Measurements from ENCODE around the gene ROBO3.

The ROBO3 gene

DNA sequence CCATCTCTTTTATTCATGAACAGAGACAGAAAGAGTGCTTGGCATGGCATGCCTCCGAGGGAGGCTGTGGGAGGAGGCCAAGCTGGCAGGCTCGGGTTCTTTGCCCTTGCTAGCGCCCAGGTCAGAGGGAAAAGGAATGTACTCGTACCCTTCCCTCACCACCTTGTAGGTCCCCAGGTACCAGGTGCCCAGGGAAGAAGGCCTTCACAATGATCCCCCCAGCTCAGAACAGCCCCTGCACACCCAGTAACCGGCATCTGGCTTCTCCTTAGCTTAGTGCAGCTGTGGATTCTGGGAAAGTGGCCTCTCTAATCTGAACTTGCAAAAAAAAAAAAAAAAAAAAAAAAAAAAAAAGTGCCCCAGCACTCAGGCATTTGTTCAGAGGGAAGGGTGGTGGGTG is 55.1 kb downstream of the ROBO3 start:
- no peaks in the 10 kb centered on the region for H3K36me3 ChIP-seq (ENCODE audit: control insufficient read depth in 2 of 2, insufficient read depth in 1 of 2, low read length in 2 of 2)
- H3K9me3 ChIP-seq (ENCODE audit: control insufficient read depth, insufficient read depth, low read depth, low read length) = no peaks in the 10 kb centered on the region
- TF ChIP-seq SCRT2 (tag by site-specific recombination; IDR thresholded peaks at IDR 0.05) (no peak), ZNF623 (tag by site-specific recombination; IDR thresholded peaks at IDR 0.05) (no peak), YY1 (tag by site-specific recombination; IDR thresholded peaks at IDR 0.05) (no peak), ZSCAN16 (tag by site-specific recombination; IDR thresholded peaks at IDR 0.05) (no peak), ZNF324 (tag by site-specific recombination; IDR thresholded peaks at IDR 0.05) (no peak), ZNF37A (tag by site-specific recombination; IDR thresholded peaks at IDR 0.05) (no peak), CTCF (tag by site-specific recombination; IDR thresholded peaks at IDR 0.05) (no peak), MEIS1 (CRISPR knock-in tag; IDR thresholded peaks at IDR 0.05; ENCODE audit: borderline replicate concordance) (no peak), INSM2 (tag by site-specific recombination; IDR thresholded peaks at IDR 0.05) (no peak), ZFHX2 (tag by site-specific recombination; conservative IDR thresholded peaks at IDR 0.05) (no peak), ZNF155 (tag by site-specific recombination; IDR thresholded peaks at IDR 0.05) (no peak), ZNF501 (tag by site-specific recombination; IDR thresholded peaks at IDR 0.05) (no peak), ZFP3 (tag by site-specific recombination; IDR thresholded peaks at IDR 0.05; ENCODE audit: low read depth) (no peak), ZXDB (tag by site-specific recombination; IDR thresholded peaks at IDR 0.05) (no peak), ZNF571 (tag by site-specific recombination; IDR thresholded peaks at IDR 0.05) (no peak), ZNF214 (tag by site-specific recombination; IDR thresholded peaks at IDR 0.05; ENCODE audit: borderline replicate concordance) (no peak)
- TF ChIP-seq, protein P1, sequence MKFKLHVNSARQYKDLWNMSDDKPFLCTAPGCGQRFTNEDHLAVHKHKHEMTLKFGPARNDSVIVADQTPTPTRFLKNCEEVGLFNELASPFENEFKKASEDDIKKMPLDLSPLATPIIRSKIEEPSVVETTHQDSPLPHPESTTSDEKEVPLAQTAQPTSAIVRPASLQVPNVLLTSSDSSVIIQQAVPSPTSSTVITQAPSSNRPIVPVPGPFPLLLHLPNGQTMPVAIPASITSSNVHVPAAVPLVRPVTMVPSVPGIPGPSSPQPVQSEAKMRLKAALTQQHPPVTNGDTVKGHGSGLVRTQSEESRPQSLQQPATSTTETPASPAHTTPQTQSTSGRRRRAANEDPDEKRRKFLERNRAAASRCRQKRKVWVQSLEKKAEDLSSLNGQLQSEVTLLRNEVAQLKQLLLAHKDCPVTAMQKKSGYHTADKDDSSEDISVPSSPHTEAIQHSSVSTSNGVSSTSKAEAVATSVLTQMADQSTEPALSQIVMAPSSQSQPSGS (tag by site-specific recombination; IDR thresholded peaks at IDR 0.05; ENCODE audit: low read depth) = no peak
- TF ChIP-seq, protein P2, sequence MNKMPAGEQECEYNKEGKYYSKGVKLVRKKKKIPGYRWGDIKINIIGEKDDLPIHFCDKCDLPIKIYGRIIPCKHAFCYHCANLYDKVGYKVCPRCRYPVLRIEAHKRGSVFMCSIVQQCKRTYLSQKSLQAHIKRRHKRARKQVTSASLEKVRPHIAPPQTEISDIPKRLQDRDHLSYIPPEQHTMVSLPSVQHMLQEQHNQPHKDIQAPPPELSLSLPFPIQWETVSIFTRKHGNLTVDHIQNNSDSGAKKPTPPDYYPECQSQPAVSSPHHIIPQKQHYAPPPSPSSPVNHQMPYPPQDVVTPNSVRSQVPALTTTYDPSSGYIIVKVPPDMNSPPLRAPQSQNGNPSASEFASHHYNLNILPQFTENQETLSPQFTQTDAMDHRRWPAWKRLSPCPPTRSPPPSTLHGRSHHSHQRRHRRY (tag by site-specific recombination; IDR thresholded peaks at IDR 0.05) = no peak
- TF ChIP-seq, protein P3, sequence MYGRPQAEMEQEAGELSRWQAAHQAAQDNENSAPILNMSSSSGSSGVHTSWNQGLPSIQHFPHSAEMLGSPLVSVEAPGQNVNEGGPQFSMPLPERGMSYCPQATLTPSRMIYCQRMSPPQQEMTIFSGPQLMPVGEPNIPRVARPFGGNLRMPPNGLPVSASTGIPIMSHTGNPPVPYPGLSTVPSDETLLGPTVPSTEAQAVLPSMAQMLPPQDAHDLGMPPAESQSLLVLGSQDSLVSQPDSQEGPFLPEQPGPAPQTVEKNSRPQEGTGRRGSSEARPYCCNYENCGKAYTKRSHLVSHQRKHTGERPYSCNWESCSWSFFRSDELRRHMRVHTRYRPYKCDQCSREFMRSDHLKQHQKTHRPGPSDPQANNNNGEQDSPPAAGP (tag by site-specific recombination; IDR thresholded peaks at IDR 0.05) = no peak
- no peak overlapping the region for H3K4me3 ChIP-seq (ENCODE audit: low read depth, low read length)
- no peak overlapping the region for H3K27ac ChIP-seq (ENCODE audit: extremely low read depth, low read depth, low read length)
- POLR2A ChIA-PET = interaction anchor here (0.6 to 2.2 kb wide), 6 partner anchors 20 to 503 kb away, joined by 3 to 11 read pairs (median 4); partner anchors contain the start of gene CCDC15
- CTCF ChIA-PET = interaction anchor here (0.6 to 1.2 kb wide), 4 partner anchors 10 to 649 kb away, joined by 3 to 4 read pairs (median 4); partner anchors contain the start of gene EI24
- no peaks in the 10 kb centered on the region for H3K4me1 ChIP-seq (ENCODE audit: control insufficient read depth, insufficient read depth, low read length)
